ENCODE data around the gene PDIK1L. TPM values are rescaled to one million over a fixed set of nuclear protein-coding genes. Genes with fewer than 3 reads are reported as not detected.

PDIK1L gene
- total and polyA plus RNA-seq, 9 of the 15 experiments (the other 6 are each of a cell fraction or from before 2014, with no cell fraction given): 12.8 to 30.2 (median 21.5) TPM

- TF ChIP-seq PTTG1 (tag; IDR thresholded peaks at IDR 0.05; ENCODE audit: low read depth) (no peak), WHSC1 (IDR thresholded peaks at IDR 0.05; ENCODE audit: low read length) (no peak), CC2D1A (IDR thresholded peaks at IDR 0.05) (no peak), HMG20A (CRISPR knock-in tag; conservative IDR thresholded peaks at IDR 0.05) (no peak), SP2 (IDR thresholded peaks at IDR 0.05; ENCODE audit: extremely low read depth, low read depth, low read length, poor library complexity, severe bottlenecking) (no peak), RAD21 (CRISPR knock-in tag; conservative IDR thresholded peaks at IDR 0.05 in 1 of 2, IDR thresholded peaks at IDR 0.05 in 1 of 2) (peak; percentile 60 to 84), MCM2 (IDR thresholded peaks at IDR 0.05; ENCODE audit: low read depth) (no peak), NFXL1 (CRISPR knock-in tag; IDR thresholded peaks at IDR 0.05) (0 out of 2 replicates have a peak, but pooled peaks have one; percentile 23), KDM4B (IDR thresholded peaks at IDR 0.05; ENCODE audit: borderline replicate concordance in 2 of 2, low read depth in 1 of 2) (peak in 1 of 2 experiments; percentile 67; a peak in 1 of 4 replicates), ZHX1 (conservative IDR thresholded peaks at IDR 0.05; ENCODE audit: low read length) (no peak), ZFX (CRISPR knock-in tag; IDR thresholded peaks at IDR 0.05) (peak; percentile 96), CLOCK (CRISPR knock-in tag; IDR thresholded peaks at IDR 0.05; ENCODE audit: borderline replicate concordance) (peak; percentile 60; the same call in 1 of the 2 replicates), HEY1 (CRISPR knock-in tag; IDR thresholded peaks at IDR 0.05; ENCODE audit: borderline replicate concordance) (no peak), PURB (CRISPR knock-in tag; IDR thresholded peaks at IDR 0.05; ENCODE audit: low read depth) (0 out of 2 replicates have a peak, but pooled peaks have one; percentile 19), ZFP91 (CRISPR knock-in tag; IDR thresholded peaks at IDR 0.05) (no peak), CBFB (CRISPR knock-in tag; IDR thresholded peaks at IDR 0.05) (peak; percentile 66)
Measured at GRCh38 chr1:26161415-26162219, 50.0 kb downstream of the PDIK1L start (continued).
